Measurements from ENCODE around the gene KCNJ11.

GRCh38 chr11:17431139-17431538, 42.7 kb upstream of the KCNJ11 start:
- TF ChIP-seq SREBF2 (IDR thresholded peaks at IDR 0.05; ENCODE audit: low read length) (no peak), E2F4 (IDR thresholded peaks at IDR 0.05; ENCODE audit: low read depth, low read length) (no peak), CHD4 (IDR thresholded peaks at IDR 0.05) (no peak), IKZF1 (conservative IDR thresholded peaks at IDR 0.05) (no peak), TBL1XR1 (IDR thresholded peaks at IDR 0.05; ENCODE audit: low read depth, low read length) (no peak), RFX5 (IDR thresholded peaks at IDR 0.05; ENCODE audit: low read depth, low read length) (no peak), ATF3 (IDR thresholded peaks at IDR 0.05; ENCODE audit: borderline replicate concordance, extremely low read depth, low read depth, low read length) (no peak), MEF2A (IDR thresholded peaks at IDR 0.05; ENCODE audit: insufficient read depth, low read depth, low read length) (no peak), CTCF (IDR thresholded peaks at IDR 0.05 in 2 of 3, conservative IDR thresholded peaks at IDR 0.05 in 1 of 3; ENCODE audit: control insufficient read depth in 2 of 3, extremely low read depth in 1 of 3, insufficient read depth in 1 of 3, low read depth in 3 of 3, low read length in 3 of 3) (no peak), RCOR1 (conservative IDR thresholded peaks at IDR 0.05; ENCODE audit: low read depth, low read length) (no peak), TCF3 (IDR thresholded peaks at IDR 0.05; ENCODE audit: borderline replicate concordance, insufficient read depth, low read depth, low read length) (no peak)
